HUDEP-2 (cell line): ENCODE results near the gene NPAS3.

Experiments
- DNase-seq, 76 experiments: peaks; one replicate each; lab custom pipeline; 2025; ENCODE audit not compliant: unreplicated experiment in 76 of 76; lab: John Stamatoyannopoulos, UW

NPAS3 gene

DNA sequence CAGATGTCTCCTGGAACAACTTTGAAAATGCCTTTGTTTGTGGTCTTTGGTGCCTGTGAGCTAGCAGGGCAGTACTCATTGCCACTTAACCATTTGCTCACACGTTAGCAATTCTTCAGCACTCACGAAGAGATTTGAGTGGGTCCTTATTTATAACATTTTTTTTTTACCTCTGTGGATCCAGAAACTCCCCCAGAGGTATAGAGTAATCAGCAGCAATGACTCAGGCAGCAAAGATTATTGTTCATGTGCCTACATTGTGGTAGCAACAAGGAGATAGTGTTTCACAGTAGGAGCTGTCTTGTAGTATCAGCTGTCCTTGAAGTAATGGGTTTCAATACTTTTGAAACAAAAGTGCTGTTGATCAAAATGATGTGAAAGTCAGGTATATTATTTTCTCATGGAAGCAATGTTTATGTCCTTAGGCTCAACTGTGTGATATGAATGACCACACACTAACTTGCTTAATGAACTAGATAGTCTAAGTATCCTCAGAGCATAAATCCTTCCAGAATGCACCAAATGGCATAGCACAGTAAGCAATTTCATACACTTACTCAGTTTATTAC lies 708.1 kb downstream of the NPAS3 start:
- DNase-seq: no peak

DNA sequence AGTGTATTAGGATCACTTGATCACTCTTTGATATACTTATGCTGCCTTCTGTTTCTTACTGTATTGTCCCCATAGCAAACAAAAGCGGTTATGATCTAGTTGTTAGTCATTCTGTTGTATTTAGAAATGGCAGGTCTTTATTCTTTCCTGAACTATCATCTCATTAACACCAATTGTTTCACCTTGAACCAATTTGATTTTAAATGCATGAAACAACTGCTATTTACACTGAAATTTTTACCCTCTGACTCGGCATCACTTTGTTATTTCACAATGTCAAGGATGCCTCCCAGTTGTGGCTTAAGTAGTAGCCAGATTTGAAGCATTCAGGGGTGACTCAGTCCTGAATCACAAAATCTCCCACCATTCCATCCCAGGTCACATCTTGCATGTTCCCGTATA lies 708.7 kb downstream of the NPAS3 start:
- no peak for DNase-seq

DNA sequence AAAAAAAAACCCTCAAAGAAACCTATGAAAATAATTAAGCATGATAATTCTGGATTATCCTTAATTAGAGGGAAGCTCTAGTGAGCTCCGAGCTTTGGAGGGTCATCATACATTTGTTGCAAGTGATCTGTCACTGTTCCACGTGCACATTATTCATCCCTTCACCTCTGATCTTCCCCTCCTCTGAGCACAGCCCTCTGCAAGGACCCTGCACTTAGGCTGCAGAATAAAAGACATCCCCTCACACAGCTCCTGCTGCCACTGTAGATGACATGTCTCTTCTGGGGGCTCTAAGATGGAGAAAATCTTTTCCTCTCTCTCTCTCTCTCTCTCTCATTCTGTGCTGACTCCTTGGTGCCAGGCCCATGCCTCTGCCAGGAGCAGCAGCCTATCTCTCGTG lies 711.8 kb downstream of the NPAS3 start:
- DNase-seq: no peak

DNA sequence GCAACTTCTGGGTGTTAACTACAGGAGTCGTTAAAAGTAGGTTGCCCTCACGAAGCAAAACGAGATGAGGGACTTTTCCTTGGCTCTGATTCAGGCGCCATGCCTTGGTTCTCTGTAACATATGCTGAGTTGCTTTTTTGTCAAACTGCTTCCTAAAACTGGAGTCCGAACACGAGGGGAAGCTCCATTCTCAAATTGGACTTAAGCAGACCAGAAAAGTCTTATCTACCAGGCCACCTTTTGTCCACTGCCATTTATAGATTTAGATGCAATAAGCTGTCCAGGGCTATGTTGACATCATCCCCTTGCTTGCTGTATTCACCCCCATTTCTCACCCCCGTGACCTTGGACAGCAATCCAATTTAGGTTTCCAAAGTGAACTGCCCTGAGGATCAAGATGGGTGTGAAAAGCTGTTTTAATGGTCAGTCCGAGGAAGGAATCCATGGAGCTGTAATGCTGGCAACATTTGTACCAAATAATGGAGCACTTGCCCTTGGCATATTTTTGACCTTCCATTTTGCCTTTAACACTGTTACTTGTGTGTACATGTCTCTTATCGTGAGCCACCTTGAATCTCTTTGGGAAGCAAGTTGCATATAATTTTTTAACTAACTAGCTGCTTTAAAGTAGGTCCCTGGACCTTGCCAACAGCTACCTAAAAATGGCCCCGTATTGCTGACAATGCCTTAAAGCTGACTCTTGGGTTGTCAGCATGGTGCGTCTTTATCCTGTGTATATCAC lies 714.1 kb downstream of the NPAS3 start:
- DNase-seq: no peak

DNA sequence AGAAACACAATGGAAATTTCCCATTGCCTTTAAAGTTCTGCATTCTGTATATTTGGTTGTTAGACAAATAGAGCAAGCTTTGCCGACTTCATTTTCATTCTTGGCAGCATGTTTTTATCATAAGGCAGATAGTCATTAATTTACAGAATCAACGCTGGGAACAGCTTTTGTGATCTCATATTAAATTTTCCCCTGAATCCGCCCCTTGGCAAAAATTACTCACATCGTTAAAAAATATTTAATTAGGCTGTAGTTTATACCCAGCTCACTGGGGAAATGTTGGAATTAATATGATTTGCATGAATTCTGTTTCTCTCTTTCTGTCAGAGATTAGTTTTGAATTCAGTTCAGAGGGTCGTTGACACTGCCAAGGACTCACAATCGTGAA lies 714.6 kb downstream of the NPAS3 start:
- DNase-seq: no peak

DNA sequence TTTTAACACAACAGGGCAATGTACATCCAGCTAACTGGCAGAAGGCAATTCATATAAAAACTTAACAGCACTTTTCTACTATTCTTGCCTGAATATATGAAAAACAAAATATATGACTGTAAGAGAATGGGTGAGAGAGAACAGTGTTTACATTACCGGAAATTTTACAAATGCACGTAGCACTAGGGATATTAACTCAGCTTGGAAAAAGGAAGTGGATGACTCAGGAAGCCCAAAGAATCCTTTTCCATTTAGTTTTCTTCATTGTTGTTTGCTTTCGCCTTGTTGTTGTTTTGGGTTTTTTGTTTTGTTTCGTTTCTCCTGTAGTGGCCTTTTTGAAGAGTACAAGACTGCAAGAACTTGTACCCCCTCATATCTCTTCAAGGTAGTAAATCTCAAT lies 716.7 kb downstream of the NPAS3 start:
- DNase-seq: no peak

DNA sequence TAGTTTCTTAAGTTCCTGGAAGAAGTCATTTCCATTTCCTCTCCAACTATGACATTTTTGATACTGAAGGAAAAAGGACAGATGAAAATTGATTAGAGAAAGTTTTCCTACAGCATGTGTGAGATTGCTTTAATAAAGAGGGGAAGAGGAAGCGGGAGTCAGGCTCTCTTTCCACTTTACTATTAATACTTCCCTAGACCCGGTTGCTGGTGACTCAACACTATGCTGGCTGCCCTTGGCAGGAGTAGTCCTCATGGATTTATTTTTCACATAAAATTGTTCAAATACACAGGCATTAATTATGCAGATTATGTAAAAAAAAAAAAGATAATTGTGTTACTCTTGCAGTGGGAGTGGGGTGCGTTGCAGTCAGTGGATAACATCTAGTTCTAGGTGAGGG lies 718.8 kb downstream of the NPAS3 start:
- no peak for DNase-seq

DNA sequence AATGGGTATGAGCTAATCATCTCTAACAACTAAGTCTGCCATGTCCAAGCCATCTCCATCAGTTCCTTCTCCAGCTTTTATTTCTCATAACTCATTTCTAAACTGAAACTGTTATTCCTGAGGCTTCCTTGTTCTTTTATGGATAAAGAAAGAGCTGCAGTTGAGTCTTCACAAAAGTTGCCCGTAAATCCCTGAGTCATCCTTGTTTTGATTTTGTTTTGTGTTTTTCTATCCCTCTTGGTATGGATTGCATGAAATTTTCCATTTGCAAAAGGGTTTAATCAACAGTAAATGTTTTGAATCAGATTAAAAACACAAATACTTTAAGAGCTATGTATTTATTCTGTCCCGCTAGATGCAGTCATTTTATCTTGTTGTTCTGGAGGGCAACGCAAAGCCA lies 721.6 kb downstream of the NPAS3 start:
- no peak for DNase-seq

DNA sequence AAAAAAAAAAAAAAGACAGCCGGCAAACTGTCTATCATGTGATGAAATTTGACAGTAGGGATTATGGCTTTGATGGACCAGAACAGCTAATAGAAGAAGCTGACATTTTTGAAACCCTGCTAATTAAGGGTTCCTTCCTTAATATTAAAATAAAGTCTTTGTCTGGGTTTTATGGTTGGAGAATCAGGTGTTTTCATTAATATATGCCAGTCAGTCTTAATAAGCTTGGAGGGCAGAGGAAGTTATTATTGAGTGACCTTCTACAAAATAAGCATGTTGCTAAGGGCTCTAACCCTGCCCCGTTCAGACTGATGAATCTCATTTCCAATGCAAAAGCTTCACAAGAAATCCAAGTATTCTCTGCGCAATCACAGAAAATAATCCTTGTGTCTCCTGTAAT lies 722.4 kb downstream of the NPAS3 start:
- no peak for DNase-seq

DNA sequence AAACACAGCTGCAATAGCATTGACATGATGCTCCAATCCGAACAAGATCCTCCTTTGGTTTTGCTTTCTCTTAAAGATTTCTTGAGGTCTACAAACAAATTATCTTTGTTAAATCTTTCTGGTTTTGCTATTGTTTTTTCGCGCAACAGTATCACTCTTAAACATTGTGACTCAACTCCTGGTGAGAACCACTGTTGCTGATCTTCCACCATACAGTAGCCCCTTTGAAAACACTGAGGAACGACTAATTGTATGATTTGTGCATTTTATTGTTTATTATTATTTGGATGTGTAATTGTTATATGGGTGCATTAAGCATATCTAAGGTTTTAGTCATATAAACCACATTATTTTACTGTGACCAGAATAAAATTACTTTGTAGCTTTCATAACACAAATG lies 729.4 kb downstream of the NPAS3 start:
- no peak for DNase-seq

DNA sequence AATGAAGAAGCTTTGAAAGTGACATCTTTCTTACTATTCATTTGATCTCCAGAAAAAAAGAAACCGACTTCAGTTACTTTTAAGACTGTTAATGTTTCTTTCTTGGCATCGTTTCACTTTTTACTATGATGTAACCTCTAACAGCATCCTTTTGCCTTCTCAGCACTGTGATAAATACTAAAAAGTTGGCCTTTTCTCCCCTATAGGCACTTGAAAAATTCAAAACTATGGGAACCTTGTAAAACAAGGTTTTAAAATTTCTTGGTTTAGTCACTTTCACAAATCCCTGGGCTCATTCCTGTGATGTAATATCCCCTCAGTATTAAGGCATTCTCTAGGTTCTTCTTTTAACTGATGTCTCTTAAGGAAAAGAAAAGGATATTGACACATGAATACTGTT lies 730.4 kb downstream of the NPAS3 start:
- no peak for DNase-seq

DNA sequence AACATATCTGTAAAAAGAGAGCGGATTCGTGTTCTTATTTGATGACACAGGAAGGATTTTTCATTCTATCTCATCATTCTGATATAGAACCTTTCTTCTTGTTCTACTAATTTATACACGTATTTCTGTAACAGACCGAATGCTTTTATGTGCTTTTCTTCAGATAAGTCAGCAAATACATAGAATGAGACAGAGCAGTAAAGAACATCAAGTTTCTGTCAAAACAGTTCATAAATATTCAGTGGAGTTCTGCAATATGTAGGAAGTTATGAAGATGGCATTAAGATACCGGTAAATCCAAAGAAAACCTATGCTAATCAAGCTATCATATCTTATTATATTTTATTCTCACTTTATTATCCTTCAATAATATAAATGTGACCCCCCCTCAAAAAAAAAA lies 731.6 kb downstream of the NPAS3 start:
- DNase-seq: no peak

DNA sequence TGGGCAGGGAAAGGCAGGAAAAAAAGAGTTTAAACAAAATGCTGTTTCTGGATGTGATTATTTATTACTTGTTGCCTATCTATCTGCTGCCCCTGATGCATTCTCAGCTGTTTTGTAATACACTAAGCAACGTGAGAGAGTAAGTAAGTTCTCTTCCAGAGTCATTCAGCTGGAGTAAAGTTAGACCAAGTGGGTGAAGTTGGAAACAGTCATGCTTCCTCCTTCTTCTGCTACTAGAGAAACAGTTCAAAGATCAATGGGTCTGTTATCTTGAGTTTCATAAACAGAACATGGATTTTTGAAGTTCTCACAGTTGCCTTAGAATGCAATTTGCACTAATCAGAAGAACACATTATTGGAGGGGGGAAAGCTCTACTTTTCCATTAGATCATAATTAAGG lies 732.9 kb downstream of the NPAS3 start:
- no peak for DNase-seq

DNA sequence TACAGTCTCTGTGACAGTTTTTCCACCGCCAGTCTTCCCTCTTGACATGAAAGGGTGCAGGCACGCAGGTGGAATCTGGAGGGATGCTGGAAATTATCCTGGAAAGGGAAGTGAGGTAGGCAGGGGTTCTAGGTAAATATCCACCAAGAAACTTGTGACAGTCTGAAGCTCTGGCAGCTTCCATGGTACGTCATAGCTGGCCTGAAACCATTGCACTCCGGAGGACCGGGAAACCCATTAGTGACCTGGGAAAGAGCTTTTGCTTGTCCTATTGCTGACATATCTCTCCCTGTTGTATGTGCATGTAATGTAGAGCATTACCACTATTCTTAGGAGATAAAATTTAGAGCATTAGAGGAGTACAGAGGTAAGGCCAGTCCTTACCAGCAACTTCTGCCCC lies 736.2 kb downstream of the NPAS3 start:
- no peak for DNase-seq

DNA sequence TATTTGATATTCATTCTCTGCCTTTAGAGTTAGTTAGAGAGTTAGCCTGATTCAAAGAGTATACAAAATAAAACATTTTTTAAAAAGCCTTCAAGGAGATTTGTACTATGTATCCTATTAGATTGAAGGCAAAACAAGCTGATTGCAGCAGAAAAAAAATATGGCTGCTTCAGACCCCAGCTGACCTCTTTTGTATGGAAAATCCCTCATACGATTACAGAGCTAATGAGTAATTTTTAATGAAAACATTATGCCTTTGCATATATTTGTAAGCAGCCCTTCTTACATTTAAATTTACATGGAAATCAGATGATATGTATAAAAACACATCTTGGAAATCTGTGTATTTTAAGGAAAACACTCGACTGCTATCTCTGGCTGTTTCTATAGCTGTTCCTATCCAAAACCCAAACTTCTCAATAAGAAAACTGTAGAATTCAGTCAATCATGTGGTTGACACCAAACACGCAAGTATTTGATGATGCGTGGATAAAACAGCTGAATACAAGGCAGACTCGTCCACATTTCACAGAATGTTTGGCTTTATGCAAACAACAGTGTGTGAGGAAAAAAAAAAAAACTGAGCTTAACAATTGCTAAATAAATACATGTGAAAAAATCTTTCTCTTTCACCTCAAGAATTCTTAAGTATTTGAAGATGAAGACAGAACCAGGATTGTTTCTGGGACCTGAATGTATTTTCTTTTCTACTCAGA lies 736.9 kb downstream of the NPAS3 start:
- DNase-seq: no peak

DNA sequence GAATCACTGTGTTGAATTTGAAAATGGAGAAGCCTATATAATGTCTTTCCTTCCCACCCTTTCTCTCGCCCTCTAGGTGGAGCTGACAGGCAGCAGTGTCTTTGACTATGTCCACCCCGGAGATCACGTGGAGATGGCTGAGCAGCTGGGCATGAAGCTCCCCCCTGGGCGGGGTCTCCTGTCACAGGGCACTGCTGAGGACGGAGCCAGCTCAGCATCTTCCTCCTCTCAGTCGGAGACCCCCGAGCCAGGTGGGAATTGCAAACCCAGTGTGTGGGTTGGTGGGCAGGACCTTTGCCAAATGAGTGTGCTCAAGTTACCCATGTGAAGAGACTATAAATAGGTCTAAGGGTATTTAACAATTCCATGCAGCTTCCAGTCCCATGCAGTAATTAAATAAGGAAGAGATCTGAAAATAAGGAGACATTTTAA lies 737.5 kb downstream of the NPAS3 start:
- peak in 17 of 76 experiments; percentile 1 to 37 (median 6) for DNase-seq

DNA sequence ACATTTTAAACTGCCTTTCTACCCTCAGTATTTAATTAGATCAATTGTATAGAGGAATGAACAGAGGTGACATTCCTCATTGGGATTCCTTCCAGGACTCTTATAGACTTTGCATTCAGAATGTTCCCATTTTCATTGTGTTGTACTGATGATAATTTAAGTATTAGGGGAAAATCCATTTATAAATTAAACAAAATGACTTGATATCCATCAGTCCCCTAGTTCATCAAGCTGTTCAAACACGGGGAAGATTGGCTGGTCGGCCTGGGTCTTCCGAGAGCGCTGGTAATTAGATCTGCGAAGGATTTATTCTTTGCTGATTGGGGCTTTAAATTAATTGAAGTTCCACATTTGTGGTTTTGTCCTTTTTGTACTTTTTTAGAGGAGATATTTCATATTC lies 738.2 kb downstream of the NPAS3 start:
- DNase-seq: no peak

DNA sequence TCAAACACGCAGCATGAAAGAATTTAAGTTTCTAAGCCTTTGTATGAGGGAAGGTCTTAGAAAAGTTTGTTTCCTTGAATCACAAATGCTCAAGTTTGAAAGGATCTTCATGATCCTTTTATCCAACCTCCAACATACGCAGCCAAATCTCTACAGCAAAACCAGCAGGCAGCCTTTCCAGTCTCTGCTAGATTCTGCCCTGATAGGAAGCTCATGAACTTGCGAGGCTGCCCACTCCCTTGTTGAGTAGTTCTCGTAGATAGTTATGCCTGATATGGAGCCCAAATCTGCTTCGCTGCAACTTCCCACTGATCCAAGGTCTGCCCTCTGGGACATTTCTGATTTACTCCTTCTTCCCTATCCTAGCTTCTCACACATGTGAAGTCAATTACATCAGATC lies 739.3 kb downstream of the NPAS3 start:
- no peak for DNase-seq

DNA sequence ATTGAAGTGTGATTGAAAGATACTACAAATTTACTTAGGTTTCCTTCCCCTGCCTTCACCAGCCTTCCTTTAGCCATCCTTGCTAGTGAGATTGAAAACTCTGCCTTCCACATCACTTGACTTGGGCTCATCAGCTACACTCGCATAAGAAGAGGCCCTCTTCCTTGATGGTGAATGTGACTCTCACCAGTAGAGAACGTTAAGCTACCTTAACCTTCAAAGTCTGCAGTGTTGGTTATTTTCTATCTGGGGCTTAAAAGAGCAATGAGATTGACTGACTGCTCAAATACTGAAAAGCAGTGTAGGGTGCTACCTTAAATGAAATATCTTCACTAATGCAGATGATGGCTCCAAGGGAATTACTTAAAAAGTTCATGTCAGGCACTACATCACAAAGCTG lies 740.3 kb downstream of the NPAS3 start:
- DNase-seq: no peak

DNA sequence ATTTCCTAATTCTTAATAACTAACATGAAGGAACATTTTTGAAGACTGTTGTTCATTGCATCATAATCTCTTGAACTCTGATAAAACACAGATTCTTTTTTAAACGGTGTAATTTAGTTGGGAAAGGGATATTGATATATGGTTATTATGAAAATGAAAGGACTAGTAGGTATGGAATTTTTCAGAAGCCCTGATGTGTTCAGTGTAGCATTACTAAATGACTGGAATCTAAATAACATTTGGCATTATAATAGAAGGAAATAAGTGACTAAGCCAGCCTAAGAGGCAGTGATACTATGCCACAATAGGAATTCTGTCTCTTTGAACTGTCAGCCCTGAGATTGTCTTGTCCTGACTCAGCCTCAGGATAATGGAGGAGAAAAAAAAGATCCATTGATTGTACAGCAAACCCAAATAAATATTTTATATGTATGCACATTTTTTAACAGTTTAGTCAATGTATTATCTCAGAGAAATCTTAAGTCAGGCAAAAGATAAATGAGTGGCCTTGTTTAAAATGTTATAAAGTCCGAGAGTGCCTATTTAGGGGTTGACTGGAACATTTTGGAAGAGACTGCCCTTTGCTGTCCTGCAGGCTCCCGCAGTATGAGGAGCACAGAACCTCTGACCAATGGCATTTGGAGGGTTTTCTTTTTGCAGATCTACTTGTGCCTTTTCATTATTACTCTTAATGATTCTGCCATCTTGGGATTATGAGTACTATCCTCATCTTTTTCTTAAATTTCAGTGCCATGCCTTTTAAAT lies 741.0 kb downstream of the NPAS3 start:
- no peak for DNase-seq

DNA sequence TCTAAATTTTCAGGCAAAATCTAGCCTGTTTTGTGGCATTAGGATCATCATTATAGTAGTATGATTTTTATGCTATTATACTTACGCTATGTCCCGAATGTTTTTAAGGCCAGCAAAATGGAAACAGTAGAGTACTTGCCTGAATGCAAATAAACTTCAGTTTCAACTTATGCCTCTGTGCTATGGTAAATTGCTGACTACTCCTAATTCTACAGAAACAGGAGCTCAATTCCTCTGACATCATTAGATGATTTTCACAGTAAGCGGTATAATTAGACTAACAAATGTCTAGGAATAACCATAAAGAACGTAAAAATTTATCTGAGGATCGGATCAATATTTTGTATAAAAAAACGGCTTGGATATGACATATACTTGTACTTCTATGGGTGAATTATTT lies 742.2 kb downstream of the NPAS3 start:
- DNase-seq: no peak
